GM12891 (cell line): Measurements from ENCODE around the gene NPTXR.

Source experiments
- POLR2A ChIP-seq: IDR thresholded peaks from 2 replicates; pipeline ENCODE4 v1.6.1; 2011; ENCODE audit warnings: low read depth, low read length, control low read depth
- POLR2AphosphoS5 ChIP-seq: IDR thresholded peaks from 2 replicates; pipeline ENCODE4 v1.6.1; 2011; ENCODE audit warnings: low read depth, low read length, control low read depth

DNA sequence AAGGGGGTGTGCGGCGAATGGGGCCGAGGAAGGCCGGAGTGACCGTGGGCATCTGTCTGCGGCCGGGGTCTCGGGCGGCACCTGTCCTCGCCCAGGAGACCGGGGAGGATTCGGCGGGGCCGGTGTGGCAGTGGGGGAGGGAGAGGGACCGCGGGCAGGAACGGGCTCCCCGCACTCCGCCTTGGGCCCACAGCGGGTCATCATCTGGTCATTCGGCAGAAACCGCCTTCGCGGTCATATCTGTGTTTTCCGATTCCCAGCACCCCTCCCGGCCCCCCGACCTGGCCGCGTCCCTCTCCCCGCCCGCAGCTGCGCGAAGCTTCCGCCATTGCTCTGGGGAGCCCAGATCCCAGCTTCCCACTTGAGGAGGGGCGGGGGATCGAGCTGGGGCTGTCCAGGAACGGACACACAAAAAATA lies 29.0 kb upstream of the NPTXR start:
- TF ChIP-seq POLR2A (no peak), POLR2AphosphoS5 (no peak)
